ENCODE data around the gene USP46.

- TF ChIP-seq CTCF (IDR thresholded peaks at IDR 0.05; ENCODE audit: control extremely low read depth in 1 of 3, insufficient read depth in 1 of 3, low read depth in 1 of 3, low read length in 3 of 3) (no peak), EP300 (IDR thresholded peaks at IDR 0.05; ENCODE audit: borderline replicate concordance in 1 of 2, low read depth in 2 of 2, low read length in 2 of 2) (no peak), JUND (IDR thresholded peaks at IDR 0.05; ENCODE audit: low read length) (no peak), EZH2 (IDR thresholded peaks at IDR 0.05; ENCODE audit: low read depth, low read length, severe bottlenecking) (no peak)
Measured at GRCh38 chr4:52638717-52639116, 20.4 kb downstream of the USP46 start.
